ENCODE results near the gene NPTX1.
A peak's percentile ranks its signal among the peaks of the same experiment; 100 is the strongest.

NPTX1 gene

DNA sequence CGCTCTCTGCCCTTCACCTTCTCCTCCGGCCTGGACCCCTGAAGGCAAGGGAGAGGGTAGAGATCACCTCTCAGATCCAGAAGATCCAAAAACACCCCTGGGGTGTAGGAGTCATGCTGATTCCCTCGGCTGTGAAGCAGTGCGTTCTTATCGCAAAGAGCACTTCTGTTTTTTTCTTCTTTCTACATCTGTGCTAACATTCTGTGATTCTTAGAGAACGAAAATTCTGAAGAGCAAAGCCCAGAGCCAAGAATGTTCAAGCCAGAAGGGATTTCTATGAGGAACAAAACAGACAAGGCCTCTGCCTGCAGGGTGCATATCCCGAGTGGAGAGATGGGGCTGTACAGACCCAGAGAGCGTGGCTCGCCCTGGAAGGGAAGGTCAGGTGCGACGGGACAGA, 17.2 kb downstream of the NPTX1 start:
- no peak for DNase-seq (ENCODE audit: low read depth)

DNA sequence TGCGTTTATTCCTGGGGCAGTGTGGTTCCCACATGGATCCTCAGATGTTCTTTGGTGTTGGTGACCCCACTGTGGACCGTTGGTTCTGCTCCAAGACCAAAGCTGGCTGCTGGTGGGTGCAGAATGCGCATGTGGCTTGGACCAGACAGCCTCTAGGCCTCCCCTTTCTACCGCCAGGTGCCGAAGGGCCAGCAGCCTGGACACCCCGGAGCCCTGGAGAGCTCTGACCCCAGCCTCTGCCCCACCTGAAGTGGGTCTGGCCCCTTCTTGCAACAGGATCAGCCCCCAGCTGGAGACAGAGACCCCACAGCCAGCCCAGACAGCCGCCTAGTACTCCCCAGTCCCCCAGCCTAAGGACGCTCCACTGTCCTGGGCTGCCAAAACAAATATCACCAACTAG, 18.4 kb downstream of the NPTX1 start:
- no peak for DNase-seq (ENCODE audit: low read depth)

DNA sequence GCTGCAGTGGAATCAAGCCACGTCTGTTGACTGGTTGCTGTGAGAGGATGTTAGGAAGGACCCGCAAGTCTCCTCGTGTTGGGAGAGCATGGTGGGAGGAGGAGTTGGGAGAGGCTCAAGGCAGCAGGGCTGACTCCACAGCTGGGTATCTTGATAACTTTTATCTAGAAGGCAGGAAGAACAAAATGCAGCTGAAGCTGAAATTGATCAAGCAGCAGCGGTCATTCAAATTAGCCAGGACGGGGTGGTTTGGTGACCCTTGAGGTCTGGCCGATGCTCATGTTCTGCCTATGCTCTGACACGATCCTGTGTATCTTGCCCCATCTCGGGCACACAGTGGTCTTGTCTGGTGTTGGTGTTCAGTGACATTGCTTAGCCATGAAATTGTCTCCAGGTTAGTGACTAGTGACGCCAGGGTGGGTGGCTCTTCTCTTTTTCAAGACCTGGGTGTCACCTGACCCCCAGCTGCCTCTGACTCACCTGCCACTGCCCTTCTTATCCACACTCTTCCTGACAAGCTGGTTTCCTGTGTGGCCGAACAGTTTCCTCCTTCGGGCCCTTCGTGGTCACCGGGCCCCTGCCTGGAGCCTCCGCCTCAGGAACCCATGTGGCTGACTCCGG, 19.1 kb downstream of the NPTX1 start:
- no peak for DNase-seq (ENCODE audit: low read depth)

DNA sequence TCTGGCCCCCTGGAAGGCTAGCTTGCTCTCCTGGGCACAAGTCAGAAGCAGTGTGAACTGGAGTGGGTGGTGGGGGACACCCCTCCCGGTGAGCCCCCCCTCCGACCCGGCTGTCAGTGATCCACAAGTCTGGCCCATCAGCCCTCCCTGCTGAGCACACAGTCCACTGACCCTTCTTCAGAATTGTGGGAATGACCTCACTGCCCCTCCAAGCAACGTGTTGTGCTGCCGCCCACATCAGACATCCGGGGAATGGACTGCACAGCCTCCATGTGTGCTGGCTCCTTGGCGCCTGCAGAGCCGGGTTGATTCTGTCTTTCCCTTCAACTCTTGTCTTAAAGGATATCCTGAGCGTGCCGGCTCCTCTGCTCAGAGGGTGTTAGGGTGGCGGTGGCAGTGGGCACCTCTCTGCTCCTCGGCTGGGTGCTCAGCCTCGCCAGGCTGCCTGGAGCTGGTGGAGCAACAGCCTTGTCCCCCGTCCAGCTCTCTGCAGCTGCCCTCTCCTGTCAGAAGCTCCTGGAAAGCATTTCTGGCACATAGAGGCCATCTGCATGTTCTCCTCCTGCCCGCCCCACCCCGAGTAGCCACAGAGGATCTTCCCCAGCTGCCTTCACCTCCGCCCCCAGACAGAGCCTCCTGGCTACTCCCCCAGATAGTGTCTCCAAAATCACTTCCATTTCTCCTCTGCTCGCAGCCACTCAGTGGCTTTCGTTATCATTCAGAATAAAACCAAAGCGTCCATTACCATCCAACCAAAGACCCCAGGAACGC, 19.8 kb downstream of the NPTX1 start:
- DNase-seq (ENCODE audit: low read depth), result no peak

DNA sequence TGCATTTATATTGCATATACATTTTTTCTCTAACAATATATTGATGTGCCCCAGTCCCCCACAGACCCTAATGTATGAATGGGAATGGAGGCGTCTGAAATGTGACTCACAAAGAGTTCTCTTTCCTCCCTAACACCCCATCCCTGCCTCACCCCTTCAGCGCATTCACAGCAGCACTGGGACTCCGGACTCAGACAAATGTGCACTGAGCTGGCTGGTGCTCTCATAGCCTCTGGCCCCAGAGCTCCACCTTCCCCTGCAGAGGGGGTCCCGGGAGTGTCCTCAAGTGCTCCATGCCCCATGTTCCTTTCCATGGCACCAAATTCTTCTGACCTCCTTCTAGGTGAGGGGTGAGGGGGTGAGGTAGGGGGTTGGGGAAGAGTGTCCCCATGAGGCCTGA, 20.6 kb downstream of the NPTX1 start:
- DNase-seq (ENCODE audit: low read depth), result no peak

DNA sequence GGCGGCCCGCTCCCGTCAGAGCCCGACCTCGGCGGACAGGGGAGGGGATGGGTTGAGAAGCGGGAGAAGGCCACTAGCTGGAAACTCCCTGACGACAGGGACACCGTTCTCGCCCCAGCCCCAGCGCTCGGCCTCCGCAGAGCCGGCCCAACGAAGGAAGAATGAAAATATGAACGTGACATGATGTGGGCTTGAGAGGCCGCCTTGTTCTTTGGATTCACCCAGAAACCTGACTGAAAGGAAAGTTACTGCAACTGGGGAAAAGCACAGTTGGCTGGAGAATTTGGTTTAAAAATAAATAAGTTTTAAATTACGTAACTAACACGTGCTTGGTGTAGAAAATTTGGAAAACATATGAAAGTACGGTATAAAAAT, 21.1 kb downstream of the NPTX1 start:
- DNase-seq (ENCODE audit: low read depth), result no peak

- DNase-seq (ENCODE audit: low read depth), result peak; percentile 93
Observed at GRCh38 chr17:80454557-80455335, 21.7 kb downstream of the NPTX1 start.

- no peak for DNase-seq (ENCODE audit: low read depth)
Observed at GRCh38 chr17:80453998-80454556, 22.3 kb downstream of the NPTX1 start.

DNA sequence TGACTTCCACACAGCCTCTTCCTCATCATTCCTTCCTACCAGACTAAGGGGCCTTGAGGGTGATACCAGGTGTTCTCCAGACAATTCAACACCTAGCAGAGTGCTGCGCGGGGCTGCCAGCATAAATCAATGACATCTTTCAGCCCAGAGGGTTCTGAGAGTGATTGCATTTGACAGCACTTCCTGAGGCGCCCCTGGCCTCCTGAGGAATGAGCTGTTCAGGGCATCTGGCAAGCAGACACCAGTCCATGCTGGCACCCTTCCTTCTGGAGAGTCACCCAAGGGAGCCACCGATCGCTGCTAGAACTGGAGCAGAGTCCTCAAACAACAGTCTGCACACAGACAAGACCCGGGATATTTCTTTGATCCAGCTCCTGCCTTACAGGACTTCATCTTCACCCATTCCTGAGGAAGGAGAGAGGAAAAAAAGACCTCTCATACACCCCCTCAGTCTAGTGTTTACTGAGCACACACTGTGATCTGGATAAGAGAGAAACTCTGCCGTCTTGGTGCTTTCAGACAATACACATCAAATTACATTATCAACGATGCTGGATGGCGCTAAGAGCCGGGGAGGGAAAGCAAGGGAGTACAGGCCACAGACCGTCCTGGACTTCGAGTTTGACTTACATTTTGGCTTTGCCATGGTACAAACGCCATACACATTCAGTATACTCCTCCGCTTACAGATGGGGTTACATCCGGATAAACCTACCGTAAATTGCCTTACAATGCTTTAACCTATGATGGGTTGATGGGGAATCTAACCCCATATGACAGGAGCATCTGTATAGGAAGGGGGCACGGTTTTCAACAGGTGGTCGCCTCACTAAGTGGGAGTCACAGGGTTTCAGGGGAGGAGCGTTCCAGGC, 23.0 kb downstream of the NPTX1 start:
- DNase-seq (ENCODE audit: low read depth), result no peak

GRCh38 chr17:80452173-80452915, 24.1 kb downstream of the NPTX1 start:
- DNase-seq (ENCODE audit: low read depth), result no peak

- no peak for DNase-seq (ENCODE audit: low read depth)
Observed at GRCh38 chr17:80451104-80451775, 25.2 kb downstream of the NPTX1 start.

- no peak for DNase-seq (ENCODE audit: low read depth)
Observed at GRCh38 chr17:80449930-80450576, 26.4 kb downstream of the NPTX1 start.

DNA sequence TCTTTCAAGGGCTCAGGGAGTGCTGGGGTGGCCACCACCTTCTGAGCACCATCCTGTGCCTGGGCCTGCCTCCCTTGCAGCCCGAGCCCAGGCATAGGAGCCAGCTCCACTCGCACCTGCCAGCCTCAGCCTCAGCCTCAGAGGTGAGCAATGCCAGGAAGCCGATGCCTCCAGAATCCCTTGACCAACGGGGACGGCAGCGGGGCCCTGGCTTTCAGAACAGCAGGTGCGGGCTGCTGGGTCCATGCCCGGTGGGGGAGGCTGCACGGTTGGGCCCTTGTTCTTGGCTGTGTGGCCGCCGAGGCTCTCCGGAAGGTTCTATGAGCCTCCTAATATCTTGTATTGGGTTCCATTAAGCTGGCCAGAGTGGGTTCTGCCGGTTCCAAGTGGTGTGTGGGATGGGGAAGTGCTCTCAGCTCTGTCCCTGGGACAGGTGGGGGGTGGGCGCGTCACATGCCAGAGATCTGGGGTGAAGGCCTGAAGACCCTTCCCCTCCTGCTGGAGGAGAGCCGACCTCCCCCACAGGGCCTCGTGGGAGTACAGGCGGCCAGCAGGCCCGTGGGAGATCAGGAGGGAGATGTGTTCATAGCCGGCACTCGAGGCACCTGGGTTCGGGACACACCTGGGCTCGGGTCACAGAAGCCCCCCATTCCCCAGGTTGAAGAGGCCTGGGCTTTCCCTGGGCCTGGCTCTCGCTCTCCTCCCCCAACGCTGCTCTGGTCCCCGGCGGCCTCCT, 27.0 kb downstream of the NPTX1 start:
- no peak for DNase-seq (ENCODE audit: low read depth)

- no peak for DNase-seq (ENCODE audit: low read depth)
Observed at GRCh38 chr17:80447790-80448189, 28.6 kb downstream of the NPTX1 start.

DNA sequence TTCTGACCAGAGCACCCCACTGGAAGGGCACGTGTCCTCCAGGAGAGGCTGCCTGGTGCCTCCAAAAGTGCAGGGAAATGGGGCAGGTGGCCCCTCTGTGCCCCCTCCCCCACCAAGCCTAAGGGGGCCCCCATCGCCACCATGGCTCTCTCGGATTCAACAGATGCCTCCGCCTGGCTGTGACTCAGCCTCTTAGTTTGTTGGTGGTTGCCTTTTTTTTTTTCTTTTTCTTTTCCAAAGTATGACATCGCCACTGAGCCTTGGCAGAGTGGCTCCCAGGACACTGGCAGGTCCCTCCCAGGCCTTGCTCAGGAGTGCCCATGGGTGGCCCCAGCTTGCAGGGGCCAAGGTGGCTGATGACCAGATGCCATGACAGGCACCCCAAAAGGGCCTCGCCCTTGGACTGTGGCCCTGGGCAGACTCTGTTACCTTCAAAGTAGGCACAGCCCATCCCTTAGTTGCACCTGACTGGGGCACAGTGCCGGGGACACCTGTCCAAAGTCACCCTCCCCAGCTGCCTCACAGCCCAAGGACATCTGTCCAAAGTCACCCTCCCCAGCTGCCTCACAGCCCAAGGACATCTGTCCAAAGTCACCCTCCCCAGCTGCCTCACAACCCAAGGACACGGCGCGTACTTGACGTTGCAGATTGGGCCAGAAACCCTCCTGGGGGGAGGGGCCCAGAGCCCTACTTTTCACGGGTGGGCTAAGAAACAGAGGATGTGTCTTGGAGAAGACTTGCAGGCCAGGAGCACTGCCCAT, 29.6 kb downstream of the NPTX1 start:
- DNase-seq (ENCODE audit: low read depth), result no peak

DNA sequence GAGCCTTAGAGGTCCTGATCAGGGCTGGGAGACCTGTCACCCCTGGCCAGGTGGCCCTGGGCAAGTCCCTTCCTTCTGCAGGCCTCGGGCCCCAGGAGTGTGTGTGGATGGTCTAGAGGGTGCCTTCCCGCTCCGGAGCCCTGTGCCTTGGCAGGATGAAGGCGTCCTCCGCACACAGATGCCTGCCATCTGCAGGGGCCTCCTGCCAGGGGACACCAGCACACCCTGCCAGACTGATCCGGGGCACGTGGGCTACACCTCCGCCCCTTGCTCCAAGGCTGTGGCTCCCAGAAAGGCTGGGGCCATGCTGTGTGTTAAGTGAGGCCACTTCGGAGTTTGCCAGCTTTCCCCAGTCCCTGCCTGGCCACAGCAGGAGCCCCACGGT, 30.7 kb downstream of the NPTX1 start:
- DNase-seq (ENCODE audit: low read depth), result no peak

DNA sequence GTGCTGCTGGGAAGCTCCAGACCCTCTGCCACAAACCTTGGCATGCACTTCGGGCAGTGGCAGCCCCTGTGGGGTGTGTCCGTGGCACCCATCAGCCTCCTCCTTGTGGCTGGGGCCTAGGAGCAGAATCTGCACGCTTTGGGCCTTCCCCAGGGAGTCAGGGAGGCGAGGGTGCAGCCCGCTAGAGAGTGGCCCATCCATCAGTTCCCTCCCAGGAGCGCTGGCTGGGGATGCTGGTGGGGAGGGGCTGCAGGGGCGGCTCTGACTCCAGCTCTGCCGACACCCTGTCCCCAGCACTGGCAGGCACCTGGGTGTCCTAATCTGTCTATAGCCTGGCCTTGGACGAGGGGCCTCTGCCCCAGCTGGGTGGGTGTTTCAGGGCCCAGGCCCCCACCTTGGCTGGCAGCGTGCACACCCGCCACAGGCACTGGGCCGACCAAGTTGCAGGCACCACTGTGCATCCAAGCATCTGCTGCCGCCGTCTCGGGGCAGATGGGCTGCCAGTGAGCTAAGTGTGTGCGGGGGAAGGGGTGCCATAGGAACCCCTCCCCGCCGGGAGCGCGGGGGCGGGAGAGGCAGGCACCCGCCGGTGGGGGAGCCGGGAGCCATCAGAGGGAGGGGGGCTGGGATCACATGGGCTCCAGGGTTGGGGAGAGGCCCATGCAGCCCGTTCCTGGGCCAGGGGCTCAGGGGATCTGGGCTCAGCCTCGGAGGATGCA, 31.2 kb downstream of the NPTX1 start:
- DNase-seq (ENCODE audit: low read depth), result no peak

DNA sequence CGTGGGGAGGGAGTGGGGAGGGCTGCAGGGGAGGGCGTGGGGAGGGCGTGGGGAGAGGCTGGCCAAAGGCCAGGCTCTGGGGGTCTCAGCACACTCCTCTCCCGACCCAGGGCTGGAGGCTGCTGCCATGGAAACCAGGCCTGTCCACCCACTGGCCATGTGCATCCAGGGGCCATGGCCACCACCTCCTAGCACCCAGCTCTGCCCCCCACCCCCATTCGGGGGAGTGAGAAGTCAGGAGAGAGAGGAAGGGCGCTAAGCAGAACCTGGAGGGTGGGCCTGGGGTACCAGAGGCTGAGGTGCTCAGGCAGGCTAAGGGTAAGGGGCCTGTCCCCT, 31.8 kb downstream of the NPTX1 start:
- DNase-seq (ENCODE audit: low read depth), result no peak

All from stimulated activated CD8-positive, alpha-beta memory T cell treated with anti-CD3 and anti-CD28 coated beads, Interleukin-12 subunit alpha, Interleukin-12 subunit beta, amount 100 ng/mL, for 4 hours (primary cell).